OCI-LY3 (cell line): ENCODE data around the gene SLC9C1.

Source experiments
- H2AFZ ChIP-seq: fragments of 200-600, 300-600 bp; shearing (Covaris generic); 2 replicates; pipeline ENCODE4 v1.6.0; 2014; ENCODE audit warnings: antibody characterized with exemption, low read depth, low read length
- H3K27ac ChIP-seq: fragments of 200-600, 300-600 bp; sonication (generic); 2 replicates; pipeline ENCODE4 v1.5.1; 2014; ENCODE audit warnings: mild to moderate bottlenecking, low read length, moderate library complexity, mixed read lengths
- H3K27me3 ChIP-seq: fragments of 200-600, 300-600 bp; sonication (generic); 2 replicates; pipeline ENCODE4 v1.6.1; 2014; ENCODE audit warnings: low read depth, low read length, mixed read lengths
- H3K36me3 ChIP-seq: fragments of 200-600, 300-600 bp; sonication (generic); replicated peaks from 2 replicates; pipeline ENCODE3; 2014; ENCODE audit warnings: low read depth, low read length, mixed read lengths
- H3K4me1 ChIP-seq: fragments of 300-600, 200-600 bp; sonication (generic); 2 replicates; pipeline ENCODE4 v1.6.1; 2014; ENCODE audit warnings: low read length, mixed read lengths
- H3K4me2 ChIP-seq: fragments of 200-600, 300-600 bp; sonication (generic); 2 replicates; pipeline ENCODE4 v1.6.1; 2014; ENCODE audit warnings: low read length, mixed read lengths
- H3K4me3 ChIP-seq: fragments of 300-600, 200-600 bp; sonication (generic); 2 replicates; pipeline ENCODE4 v1.5.1; 2014; ENCODE audit warnings: antibody characterized with exemption, mild to moderate bottlenecking, low read length, moderate library complexity
- H3K79me2 ChIP-seq: fragments of 300-600, 200-600 bp; shearing (Covaris generic); 2 replicates; pipeline ENCODE4 v1.6.1; 2014; ENCODE audit warnings: mild to moderate bottlenecking, low read length, mixed read lengths
- H3K9ac ChIP-seq: fragments of 300-600, 200-600 bp; shearing (Covaris generic); 2 replicates; pipeline ENCODE4 v1.6.0; 2014; ENCODE audit warnings: mild to moderate bottlenecking, low read length, moderate library complexity
- H3K9me3 ChIP-seq: fragments of 200-600, 300-600 bp; shearing (Covaris generic); 2 replicates; pipeline ENCODE4 v1.6.1; 2014; ENCODE audit warnings: low read length, mixed read lengths; ENCODE audit not compliant: insufficient read depth
- H4K20me1 ChIP-seq: fragments of 200-600, 300-600 bp; sonication (generic); 2 replicates; pipeline ENCODE4 v1.6.1; 2016; ENCODE audit warnings: low read length, mixed read lengths; ENCODE audit not compliant: insufficient read depth
- CTCF ChIP-seq: fragments of 200-600, 300-600 bp; sonication (generic); IDR thresholded peaks from 2 replicates; pipeline ENCODE4 v1.5.1; 2014; ENCODE audit warnings: antibody characterized with exemption, low read length, low read depth
- EZH2phosphoT487 ChIP-seq: fragments of 200-600 bp; shearing (Covaris generic); IDR thresholded peaks from 2 replicates; pipeline ENCODE4 v1.6.1; 2018; ENCODE audit warnings: antibody characterized with exemption, mixed run types, low read depth

Gene SLC9C1

GRCh38 chr3:112104774-112105173 lies 189.2 kb downstream of the SLC9C1 start:
- Histone ChIP-seq H3K79me2 (no peaks in the 10 kb centered on the region), H3K4me3 (no peak overlapping the region), H3K4me2 (no peak overlapping the region)

GRCh38 chr3:112101916-112102315 lies 192.1 kb downstream of the SLC9C1 start:
- no peak overlapping the region for H3K27ac ChIP-seq
- H3K36me3 ChIP-seq: no peaks in the 10 kb centered on the region
- no peaks in the 10 kb centered on the region for H3K4me1 ChIP-seq
- no peak for TF ChIP-seq EZH2phosphoT487
- no peak for TF ChIP-seq CTCF
- H4K20me1 ChIP-seq: no peaks in the 10 kb centered on the region
- H3K9ac ChIP-seq: no peak overlapping the region
- no peaks in the 10 kb centered on the region for H3K9me3 ChIP-seq
- no peaks in the 10 kb centered on the region for H3K79me2 ChIP-seq
- H3K27me3 ChIP-seq: no peaks in the 10 kb centered on the region
- no peak overlapping the region for H3K4me3 ChIP-seq
- no peak overlapping the region for H3K4me2 ChIP-seq
- H2AFZ ChIP-seq: no peak overlapping the region

More at GRCh38 chr3:112104774-112105173, 189.2 kb downstream of the SLC9C1 start:
- TF ChIP-seq CTCF (no peak), EZH2phosphoT487 (no peak)
- H2AFZ ChIP-seq: no peak overlapping the region
- H3K9ac ChIP-seq: no peak overlapping the region
- no peaks in the 10 kb centered on the region for H3K9me3 ChIP-seq
- no peaks in the 10 kb centered on the region for H3K36me3 ChIP-seq
- H3K27me3 ChIP-seq: no peaks in the 10 kb centered on the region
- H3K4me1 ChIP-seq: no peaks in the 10 kb centered on the region
- H4K20me1 ChIP-seq: no peaks in the 10 kb centered on the region
- H3K27ac ChIP-seq: no peak overlapping the region

GRCh38 chr3:112097378-112097777 lies 196.6 kb downstream of the SLC9C1 start:
- Histone ChIP-seq H3K4me1 (peaks cover 8% of the 10 kb centered on the region), H3K79me2 (no peaks in the 10 kb centered on the region), H3K9ac (no peak overlapping the region), H3K27ac (no peak overlapping the region), H3K27me3 (no peaks in the 10 kb centered on the region), H3K9me3 (no peaks in the 10 kb centered on the region), H3K4me2 (no peak overlapping the region), H3K4me3 (no peak overlapping the region), H3K36me3 (no peaks in the 10 kb centered on the region), H2AFZ (no peak overlapping the region), H4K20me1 (no peaks in the 10 kb centered on the region)
- TF ChIP-seq EZH2phosphoT487: no peak
- TF ChIP-seq CTCF: no peak

- H3K9ac ChIP-seq: no peak overlapping the region
- TF ChIP-seq EZH2phosphoT487 (no peak), CTCF (no peak)
- H3K79me2 ChIP-seq: no peaks in the 10 kb centered on the region
- H3K4me2 ChIP-seq: no peak overlapping the region
- no peaks in the 10 kb centered on the region for H3K36me3 ChIP-seq
- peaks cover 11% of the 10 kb centered on the region for H3K4me1 ChIP-seq
- no peak overlapping the region for H3K27ac ChIP-seq
- no peaks in the 10 kb centered on the region for H3K27me3 ChIP-seq
- H4K20me1 ChIP-seq: no peaks in the 10 kb centered on the region
- H3K9me3 ChIP-seq: no peaks in the 10 kb centered on the region
- no peak overlapping the region for H3K4me3 ChIP-seq
- no peak overlapping the region for H2AFZ ChIP-seq
These were observed 197.8 kb downstream of the SLC9C1 start for GRCh38 chr3:112096176-112096575.
